GM21737 (cell line): ENCODE results near the gene TMEM184A.
"Not testable (repeated sequence)": the region's sequence is repeated elsewhere in the genome, so short reads cannot be mapped to it uniquely, and the experiment has no call there.

Source experiments
- ATAC-seq: cut with Tn5 transposase; IDR thresholded peaks from one replicate; pipeline ENCODE4 v1.9.1; 2021; ENCODE audit warnings: mild to moderate bottlenecking, moderate library complexity; ENCODE audit not compliant: unreplicated experiment

TMEM184A gene

GRCh38 chr7:1590887-1591286, 34.9 kb upstream of the TMEM184A start:
- no peak for ATAC-seq

GRCh38 chr7:1590476-1590875, 34.5 kb upstream of the TMEM184A start:
- no peak for ATAC-seq

- no peak for ATAC-seq
Observed at GRCh38 chr7:1588978-1589377, 33.0 kb upstream of the TMEM184A start.

DNA sequence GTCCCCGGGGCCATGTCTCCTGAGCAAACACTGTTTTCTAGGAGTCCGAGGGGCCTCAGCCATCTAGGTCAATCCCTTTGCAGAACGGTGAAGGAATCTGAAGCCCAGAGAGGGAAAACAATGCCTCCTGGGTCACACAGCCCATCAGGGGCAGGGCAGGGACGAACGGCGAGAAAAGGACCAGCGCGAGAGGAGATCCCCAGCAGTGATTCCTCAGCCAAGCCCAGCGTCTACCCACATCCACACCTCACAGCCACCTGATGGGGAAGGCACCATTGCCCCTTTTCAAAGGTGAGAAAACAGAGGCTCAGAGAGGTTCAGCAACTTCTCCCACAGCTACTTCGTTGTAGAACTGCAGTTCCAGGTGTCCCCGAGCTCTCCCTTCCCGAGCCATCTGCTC, 31.7 kb upstream of the TMEM184A start:
- no peak for ATAC-seq

- no peak for ATAC-seq
Observed at GRCh38 chr7:1586827-1587705, 31.1 kb upstream of the TMEM184A start.

DNA sequence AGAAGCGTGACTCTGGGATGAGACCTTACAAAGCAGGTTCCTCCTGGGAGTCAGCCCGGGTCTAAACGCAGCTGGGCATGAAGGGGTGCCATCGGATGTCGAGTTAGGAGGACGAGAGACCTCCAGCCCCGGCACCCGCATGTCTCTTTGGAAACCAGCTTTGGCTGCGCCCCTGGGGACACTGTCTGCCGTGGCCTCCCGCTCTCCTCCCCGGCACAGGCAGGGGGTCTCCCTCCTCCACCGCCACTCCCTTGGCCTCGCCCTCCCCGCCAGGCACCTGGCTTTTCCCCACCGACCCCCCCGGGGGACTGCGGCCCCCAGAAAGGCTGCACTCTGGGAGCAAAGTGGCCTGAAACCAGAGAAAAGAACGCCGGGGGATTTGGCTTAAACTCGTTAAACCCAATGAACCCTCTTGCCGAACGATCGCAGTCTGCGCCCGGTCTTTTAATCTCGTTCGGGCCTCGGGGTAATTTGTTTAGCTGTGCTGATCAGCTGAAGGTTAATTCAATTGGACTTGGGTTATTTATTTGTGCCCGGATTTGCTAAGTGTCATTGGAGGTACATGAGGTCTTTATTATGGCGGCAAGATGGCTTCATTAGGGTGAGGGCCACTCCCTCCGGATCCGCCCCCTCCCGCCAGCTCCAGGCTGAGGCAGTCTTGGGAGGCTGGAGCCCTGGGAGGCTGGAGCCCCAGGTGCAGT, 30.3 kb upstream of the TMEM184A start:
- ATAC-seq, result no peak

GRCh38 chr7:1585142-1585981, 29.4 kb upstream of the TMEM184A start:
- ATAC-seq, result no peak

DNA sequence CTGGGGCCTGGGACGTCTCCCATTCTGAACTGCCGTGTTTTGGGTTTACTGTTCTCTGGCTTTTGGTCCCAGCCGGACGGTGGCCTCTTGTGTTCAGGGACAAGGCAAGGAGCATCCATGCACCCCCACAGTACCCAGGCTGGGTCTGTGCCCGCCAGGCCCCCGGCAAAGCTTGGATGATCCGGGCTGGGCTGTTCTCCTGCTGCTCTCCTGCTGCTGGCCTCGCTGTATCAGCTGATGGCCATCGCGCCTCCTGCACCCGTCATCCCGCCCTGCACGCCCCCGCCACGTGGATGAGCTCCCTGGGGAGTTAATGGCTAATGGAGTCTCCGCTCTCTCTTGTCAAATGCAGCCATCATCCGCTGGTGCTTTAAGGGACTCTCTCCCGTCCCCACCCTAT, 28.7 kb upstream of the TMEM184A start:
- ATAC-seq, result no peak

DNA sequence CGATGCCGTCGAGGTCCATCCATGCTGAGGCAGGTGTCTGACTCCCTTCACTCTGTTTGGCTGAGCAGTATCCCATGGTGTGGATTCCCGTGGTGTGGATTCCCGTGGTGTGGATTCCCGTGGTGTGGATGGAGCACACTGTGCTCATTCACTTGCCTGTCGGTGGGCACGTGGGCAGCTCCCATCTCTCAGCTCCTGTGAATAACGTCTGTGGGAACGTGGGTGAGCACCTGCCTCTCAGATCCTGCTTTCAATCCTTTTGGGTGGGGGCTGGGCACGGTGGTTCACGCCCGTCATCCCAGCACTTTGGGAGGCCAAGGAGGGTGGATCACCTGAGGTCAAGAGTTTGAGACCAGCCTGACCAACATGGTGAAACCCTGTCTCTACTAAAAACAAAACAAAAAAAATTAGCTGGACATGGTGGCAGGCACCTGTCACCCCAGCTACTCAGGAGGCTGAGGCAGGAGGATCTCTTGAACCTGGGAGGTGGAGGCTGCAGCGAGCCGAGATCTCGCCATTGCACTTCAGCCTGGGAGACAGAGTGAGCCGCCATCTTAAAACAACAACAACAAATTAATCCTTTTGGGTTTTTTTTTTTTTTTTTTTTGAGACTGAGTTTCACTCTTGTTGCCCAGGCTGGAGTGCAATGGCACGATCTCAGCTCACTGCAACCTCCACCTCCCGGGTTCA, 27.4 kb upstream of the TMEM184A start:
- ATAC-seq, result not testable (repeated sequence)

GRCh38 chr7:1580422-1581030, 24.5 kb upstream of the TMEM184A start:
- ATAC-seq, result no peak

- peak; percentile 75 for ATAC-seq
Observed at GRCh38 chr7:1579481-1580421, 23.7 kb upstream of the TMEM184A start.

DNA sequence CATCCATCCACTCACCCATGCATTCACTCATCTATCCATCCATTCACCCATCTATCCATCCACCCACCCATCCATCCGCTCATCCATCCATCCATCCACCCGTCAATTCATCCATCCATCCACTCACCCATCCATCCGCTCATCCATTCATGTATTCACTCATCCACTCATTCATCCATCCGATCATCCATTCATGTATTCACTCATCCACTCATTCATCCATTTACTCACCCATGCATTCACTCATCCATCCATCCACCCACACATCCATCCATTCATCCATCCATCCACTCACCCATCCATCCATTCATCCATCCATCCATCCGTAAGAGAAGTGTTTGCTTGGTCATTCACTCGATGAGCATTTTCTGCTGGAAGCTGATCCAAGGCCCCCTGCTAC, 22.5 kb upstream of the TMEM184A start:
- ATAC-seq, result no peak

- ATAC-seq, result no peak
Observed at GRCh38 chr7:1576521-1577253, 20.7 kb upstream of the TMEM184A start.

- no peak for ATAC-seq
Observed at GRCh38 chr7:1575809-1576208, 19.8 kb upstream of the TMEM184A start.

DNA sequence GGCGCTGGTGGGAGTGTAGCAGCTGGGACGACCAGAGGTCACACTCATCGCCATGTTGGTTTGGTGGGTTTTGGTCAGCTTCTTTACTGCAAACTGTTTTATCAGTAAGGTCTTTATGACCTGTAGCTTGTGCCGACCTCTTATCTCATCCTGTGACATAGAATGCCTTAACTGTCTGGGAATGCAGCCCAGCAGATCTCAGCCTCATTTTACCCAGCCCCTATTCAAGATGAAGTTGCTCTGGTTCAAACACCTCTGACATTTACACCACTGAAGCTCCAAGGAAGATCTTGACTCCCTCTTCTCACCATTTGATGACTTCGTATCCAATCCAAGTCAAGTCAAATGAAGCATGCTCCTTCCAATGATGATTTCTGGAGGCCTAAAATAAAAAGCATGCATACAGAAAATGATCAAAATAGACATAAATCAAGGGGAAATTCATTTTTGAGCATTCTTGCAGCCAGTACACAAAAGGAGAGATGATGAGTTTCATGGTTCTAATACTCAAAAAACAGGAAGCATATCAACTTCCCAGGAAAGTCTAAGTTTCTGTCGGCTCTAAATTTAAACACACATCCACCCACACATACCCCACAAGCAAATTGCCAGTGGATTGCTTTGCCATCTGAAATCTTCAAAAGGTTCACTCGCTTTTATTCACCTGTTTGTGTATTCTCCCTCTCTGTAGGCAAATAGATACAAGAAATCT, 16.3 kb upstream of the TMEM184A start:
- no peak for ATAC-seq

- peak; percentile 88 for ATAC-seq
Observed at GRCh38 chr7:1569833-1570632, 14.0 kb upstream of the TMEM184A start, which contains the start of gene PSMG3. PSMG3 (minus strand) TSS chr7:1570032; CDS start chr7:1569339, 693 bp downstream.

- no peak for ATAC-seq
Observed at GRCh38 chr7:1569440-1569832, 13.4 kb upstream of the TMEM184A start.
